B cell (primary cell): ENCODE results near the gene JADE3. TPM values are rescaled to one million over a fixed set of nuclear protein-coding genes. Genes with fewer than 3 reads are reported as not detected.
A peak's percentile ranks its signal among the peaks of the same experiment; 100 is the strongest.

Source experiments
- ATAC-seq: fragments of 200-7000 bp; cut with Tn5 transposase; one replicate; pipeline ENCODE4 v1.10.0; 2021; ENCODE audit warnings: low read depth, mild to moderate bottlenecking, moderate number of reproducible peaks, moderate library complexity
- CTCF ChIA-PET: fragments of 350-600 bp; sonication (Branson Sonifier 250); formaldehyde crosslinking; loops from one replicate; lab custom pipeline; 2021; ENCODE audit warnings: antibody characterized with exemption, inconsistent platforms; lab: Charles Lee
- POLR2A ChIA-PET: fragments of 350-600 bp; sonication (Branson Sonifier 250); formaldehyde crosslinking; loops from one replicate; lab custom pipeline; 2021; ENCODE audit warnings: antibody characterized with exemption; lab: Charles Lee
- DNase-seq: peaks from one replicate; pipeline ENCODE4 v3.0.0; 2013
- H2AFZ ChIP-seq: 2 replicates; pipeline ENCODE4 v1.6.1; 2012; ENCODE audit warnings: mild to moderate bottlenecking, low read depth, low read length; ENCODE audit not compliant: insufficient read depth, poor library complexity, severe bottlenecking
- H3K27ac ChIP-seq, 2 donors: 1 replicate in 1 of 2; 2 replicates in 1 of 2; pipeline ENCODE4 v1.5.1; 2012 to 2013; ENCODE audit warnings: low read length in 2 of 2, mild to moderate bottlenecking in 2 of 2, moderate library complexity in 1 of 2
- H3K27me3 ChIP-seq, 4 experiments: fragments of 200-600 bp in 1 of 4; sonication (generic) in 1 of 4; replicated peaks in 1 of 4; 1 replicate in 2 of 4; 2 replicates in 2 of 4; pipeline versions ENCODE4 v1.6.1 to v1.7.0; 2013 to 2016; ENCODE audit warnings: low read length in 3 of 4, mild to moderate bottlenecking in 2 of 4, mixed read lengths in 1 of 4, moderate library complexity in 1 of 4; ENCODE audit not compliant: insufficient read depth in 4 of 4, control insufficient read depth in 3 of 4; ENCODE audit errors: control extremely low read depth in 1 of 4
- H3K36me3 ChIP-seq, 2 experiments: replicated peaks in 1 of 2; 1 replicate in 1 of 2; 2 replicates in 1 of 2; pipeline versions ENCODE4 v1.6.1 to v1.7.1; 2013; ENCODE audit warnings: low read length in 1 of 2; ENCODE audit not compliant: insufficient read depth in 2 of 2, control insufficient read depth in 1 of 2; ENCODE audit errors: control extremely low read depth in 1 of 2, extremely low read depth in 1 of 2
- H3K4me1 ChIP-seq, 2 donors: fragments of 200-600 bp in 1 of 2; sonication (generic) in 1 of 2; 1 replicate in 1 of 2; 2 replicates in 1 of 2; pipeline versions ENCODE4 v1.5.1 to v1.6.1; 2013 to 2017; ENCODE audit warnings: low read length in 2 of 2; ENCODE audit not compliant: control insufficient read depth in 2 of 2, insufficient read depth in 2 of 2
- H3K4me2 ChIP-seq: replicated peaks from 2 replicates; pipeline ENCODE3; 2012; ENCODE audit warnings: mild to moderate bottlenecking, low read depth, low read length; ENCODE audit not compliant: poor library complexity, severe bottlenecking
- H3K4me3 ChIP-seq, 5 experiments: fragments of 200-600 bp in 1 of 5; sonication (generic) in 1 of 5; 1 replicate in 3 of 5; 2 replicates in 2 of 5; pipeline versions ENCODE4 v1.5.1 to v1.7.0; 2011 to 2016; ENCODE audit warnings: low read length in 4 of 5, mild to moderate bottlenecking in 4 of 5, low read depth in 2 of 5, control low read depth in 1 of 5, moderate library complexity in 1 of 5; ENCODE audit not compliant: insufficient read depth in 1 of 5; ENCODE audit errors: control extremely low read depth in 1 of 5, extremely low read depth in 1 of 5
- H3K79me2 ChIP-seq: fragments of 200-600 bp; sonication (generic); one replicate; pipeline ENCODE4 v1.6.0; 2016; ENCODE audit warnings: low read length; ENCODE audit not compliant: control insufficient read depth, insufficient read depth
- H3K9ac ChIP-seq: fragments of 200-600 bp; sonication (generic); 2 replicates; pipeline ENCODE4 v1.6.1; 2017; ENCODE audit warnings: mild to moderate bottlenecking, low read length, moderate library complexity
- H3K9me3 ChIP-seq, 3 donors: one replicate each; pipeline versions ENCODE4 v1.6.1 to v1.7.1; 2013; ENCODE audit warnings: low read length in 2 of 3; ENCODE audit not compliant: control insufficient read depth in 2 of 3, insufficient read depth in 1 of 3; ENCODE audit errors: control extremely low read depth in 1 of 3
- H4K20me1 ChIP-seq: 2 replicates; pipeline ENCODE4 v1.6.0; 2012; ENCODE audit warnings: mild to moderate bottlenecking, low read length; ENCODE audit not compliant: insufficient read depth, control insufficient read depth, poor library complexity, severe bottlenecking
- H3K27ac Mint-ChIP-seq: one replicate; pipeline ENCODE4 v1.8.0; 2021; ENCODE audit warnings: mixed read lengths
- H3K27me3 Mint-ChIP-seq: one replicate; pipeline ENCODE4 v1.8.0; 2021; ENCODE audit warnings: mixed read lengths
- H3K4me1 Mint-ChIP-seq: one replicate; pipeline ENCODE4 v1.8.0; 2021; ENCODE audit warnings: mixed read lengths
- H3K4me3 Mint-ChIP-seq: one replicate; pipeline ENCODE4 v1.8.0; 2021; ENCODE audit warnings: mixed read lengths
- H3K9me3 Mint-ChIP-seq: one replicate; pipeline ENCODE4 v1.8.0; 2022; ENCODE audit warnings: mixed read lengths; ENCODE audit not compliant: insufficient read depth
- EZH2 ChIP-seq: IDR thresholded peaks from 2 replicates; pipeline ENCODE4 v1.6.1; 2012; ENCODE audit warnings: borderline replicate concordance, low read depth, mild to moderate bottlenecking, moderate library complexity, low read length; ENCODE audit not compliant: insufficient read depth, poor library complexity, severe bottlenecking
- WGBS: methylation state at CpG from one replicate; pipeline ENCODE4 v1.1.5; 2013; ENCODE audit warnings: missing lambda C conversion rate; ENCODE audit not compliant: insufficient coverage; 5-methylcytosine and 5-hydroxymethylcytosine counted together
- intact Hi-C: fragments of 100-400 bp; cut with micrococcal nuclease; formaldehyde crosslinking; loops from one replicate; pipeline ENCODE4 v1.10.0; 2022
- polyA plus RNA-seq: library from polyadenylated mRNA; depleted of rRNA; stranded (reverse); fragments of >200 nt; gene quantifications from 2 replicates; pipeline ENCODE4 v1.2.3, GENCODE V29; 2012
- total RNA-seq, 2 donors: library from RNA; stranded (reverse); fragments of 120-200 nt in 1 of 2; gene quantifications; 1 replicate in 1 of 2; 2 replicates in 1 of 2; pipeline versions ENCODE4 v1.2.3 to v1.2.4, GENCODE V29; 2013 to 2022
- TF ChIP-seq, protein P1 (sequence below): fragments of 200-600 bp; IDR thresholded peaks from one replicate; pipeline ENCODE4 v1.8.0; 2022; ENCODE audit warnings: antibody characterized with exemption, mild to moderate bottlenecking

JADE3 gene
- total and polyA plus RNA-seq, 2 donors (not counting 1 experiment from before 2014, with no cell fraction given) = 3.6 to 23.4 TPM

DNA sequence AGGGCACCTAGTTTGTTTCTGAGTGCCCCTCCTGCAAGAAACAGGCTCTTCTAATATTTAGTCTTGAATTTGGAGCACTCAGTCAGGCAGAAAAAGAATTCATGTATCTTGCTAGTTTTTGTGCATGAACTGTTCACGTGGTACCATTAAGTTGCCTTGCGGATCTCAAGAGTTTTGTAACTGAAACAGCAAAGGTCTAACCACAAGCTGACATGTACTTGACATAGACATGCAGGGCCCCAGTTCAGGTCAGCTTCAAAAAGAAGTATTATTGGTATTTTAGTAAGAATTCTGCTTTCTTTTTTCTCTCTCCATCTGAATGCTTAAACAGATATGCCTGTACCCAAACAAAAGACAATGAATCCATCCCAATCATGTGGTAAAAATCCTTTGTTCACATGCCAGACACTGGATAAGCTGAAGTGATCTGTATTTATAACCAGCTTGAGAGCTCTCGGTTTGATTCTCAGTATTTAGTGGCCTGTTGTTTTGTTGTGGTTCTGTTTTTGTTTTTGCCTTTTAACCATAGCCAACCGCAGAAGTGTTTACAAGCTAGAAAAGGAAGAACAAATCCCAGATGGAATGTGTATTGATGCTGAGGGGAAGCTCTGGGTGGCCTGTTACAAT lies 179.0 kb downstream of the JADE3 start:
- no peaks in the 10 kb centered on the region for H3K4me1 Mint-ChIP-seq
- no peak overlapping the region for H3K27ac ChIP-seq
- no peak overlapping the region for H3K4me3 ChIP-seq
- intact Hi-C loops = no loop called here
- H3K27me3 Mint-ChIP-seq = no peaks in the 10 kb centered on the region
- peak overlapping the region; percentile 16 for H2AFZ ChIP-seq
- TF ChIP-seq EZH2 = no peak
- TF ChIP-seq, protein P1, sequence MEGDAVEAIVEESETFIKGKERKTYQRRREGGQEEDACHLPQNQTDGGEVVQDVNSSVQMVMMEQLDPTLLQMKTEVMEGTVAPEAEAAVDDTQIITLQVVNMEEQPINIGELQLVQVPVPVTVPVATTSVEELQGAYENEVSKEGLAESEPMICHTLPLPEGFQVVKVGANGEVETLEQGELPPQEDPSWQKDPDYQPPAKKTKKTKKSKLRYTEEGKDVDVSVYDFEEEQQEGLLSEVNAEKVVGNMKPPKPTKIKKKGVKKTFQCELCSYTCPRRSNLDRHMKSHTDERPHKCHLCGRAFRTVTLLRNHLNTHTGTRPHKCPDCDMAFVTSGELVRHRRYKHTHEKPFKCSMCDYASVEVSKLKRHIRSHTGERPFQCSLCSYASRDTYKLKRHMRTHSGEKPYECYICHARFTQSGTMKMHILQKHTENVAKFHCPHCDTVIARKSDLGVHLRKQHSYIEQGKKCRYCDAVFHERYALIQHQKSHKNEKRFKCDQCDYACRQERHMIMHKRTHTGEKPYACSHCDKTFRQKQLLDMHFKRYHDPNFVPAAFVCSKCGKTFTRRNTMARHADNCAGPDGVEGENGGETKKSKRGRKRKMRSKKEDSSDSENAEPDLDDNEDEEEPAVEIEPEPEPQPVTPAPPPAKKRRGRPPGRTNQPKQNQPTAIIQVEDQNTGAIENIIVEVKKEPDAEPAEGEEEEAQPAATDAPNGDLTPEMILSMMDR = no peak
- no peak overlapping the region for H3K4me3 Mint-ChIP-seq
- no peaks in the 10 kb centered on the region for H3K4me1 ChIP-seq
- H3K36me3 ChIP-seq = no peaks in the 10 kb centered on the region
- 20% methylated on average over 1 of the region's 4 CpGs for WGBS
- ChIA-PET CTCF (interaction anchor here (1.6 kb wide), 1 partner anchor 187 kb away, joined by 6 read pairs; no protein-coding TSS in a partner anchor), POLR2A (no interaction called here)
- H3K9me3 Mint-ChIP-seq = no peaks in the 10 kb centered on the region
- no peaks in the 10 kb centered on the region for H4K20me1 ChIP-seq
- H3K4me2 ChIP-seq = no peak overlapping the region
- DNase-seq (no peak), ATAC-seq (no peak)
- no peaks in the 10 kb centered on the region for H3K9me3 ChIP-seq
- no peaks in the 10 kb centered on the region for H3K27me3 ChIP-seq
- H3K79me2 ChIP-seq = no peaks in the 10 kb centered on the region
- no peak overlapping the region for H3K27ac Mint-ChIP-seq
- H3K9ac ChIP-seq = no peak overlapping the region

GRCh38 chrX:47093248-47093647 lies 181.0 kb downstream of the JADE3 start:
- peak; percentile 30 for DNase-seq
- no peak overlapping the region for H3K9ac ChIP-seq
- intact Hi-C loops = loop anchor here (1.0 to 2.0 kb wide), 2 partner anchors 190 to 290 kb away; no protein-coding TSS in a partner anchor

More at GRCh38 chrX:47093248-47093647, 181.0 kb downstream of the JADE3 start:
- no peaks in the 10 kb centered on the region for H4K20me1 ChIP-seq
- H3K4me1 Mint-ChIP-seq = no peaks in the 10 kb centered on the region
- H3K79me2 ChIP-seq = no peaks in the 10 kb centered on the region
- no peaks in the 10 kb centered on the region for H3K27me3 Mint-ChIP-seq
- H3K4me3 Mint-ChIP-seq = no peak overlapping the region
- POLR2A ChIA-PET = no interaction called here
- H3K4me2 ChIP-seq = no peak overlapping the region
- CTCF ChIA-PET = interaction anchor here (0.5 to 2.8 kb wide), 12 partner anchors 12 to 712 kb away, joined by 3 to 13 read pairs (median 3); no protein-coding TSS in a partner anchor
- H2AFZ ChIP-seq = no peak overlapping the region
- H3K36me3 ChIP-seq = no peaks in the 10 kb centered on the region
- H3K27ac ChIP-seq = no peak overlapping the region
- no peaks in the 10 kb centered on the region for H3K4me1 ChIP-seq
- no CpG with 5 or more reads among the region's 1 CpG for WGBS
- H3K4me3 ChIP-seq = no peak overlapping the region
- H3K27me3 ChIP-seq = no peaks in the 10 kb centered on the region
- TF ChIP-seq, protein P1 = peak; percentile 64
- TF ChIP-seq EZH2 = no peak
- H3K9me3 ChIP-seq = no peaks in the 10 kb centered on the region
- ATAC-seq = no peak
- no peak overlapping the region for H3K27ac Mint-ChIP-seq
- no peaks in the 10 kb centered on the region for H3K9me3 Mint-ChIP-seq
